ENCODE data around the gene IL12RB1. TPM values are rescaled to one million over a fixed set of nuclear protein-coding genes. Genes with fewer than 3 reads are reported as not detected.

Gene IL12RB1
- total and polyA plus RNA-seq, 12 donors: 0.28 to 7.4 (median 1.8) TPM; not detected in 1

DNA sequence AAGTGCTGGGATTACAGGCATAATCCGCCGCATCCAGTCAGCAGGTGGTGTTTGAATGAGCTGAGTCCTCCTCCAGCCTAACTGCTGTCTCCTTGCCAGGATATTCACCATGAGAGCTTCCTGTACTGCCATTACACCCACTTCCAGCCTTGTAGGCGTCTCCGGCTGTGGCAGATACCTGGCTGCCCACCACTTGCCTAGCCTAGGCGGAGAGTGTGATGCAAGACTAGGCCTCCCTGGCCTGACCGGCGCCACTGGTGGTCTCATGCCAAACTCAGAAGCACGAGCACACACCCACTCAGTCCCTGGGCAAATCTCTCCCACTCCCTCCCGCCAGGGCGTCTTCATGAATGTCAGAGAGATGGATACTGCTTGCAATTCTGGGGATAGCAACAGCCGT lies 16.6 kb downstream of the IL12RB1 start:
- intact Hi-C loops (cut with DNase I): no loop called here
- TF ChIP-seq CTCF (IDR thresholded peaks at IDR 0.05) (no peak), POLR2A (IDR thresholded peaks at IDR 0.05) (no peak)
- WGBS, 4 donors: 67 to 83% (median 80%) methylated on average over 5 to 11 of the region's 11 CpGs
- no peaks in the 10 kb centered on the region for H3K36me3 ChIP-seq (replicated peaks in 1 of 2)
- H3K27ac ChIP-seq: no peak overlapping the region
- H3K9me3 ChIP-seq (replicated peaks in 1 of 3): no peaks in the 10 kb centered on the region
- no peaks in the 10 kb centered on the region for H3K27me3 ChIP-seq
- no peak overlapping the region for H3K4me3 ChIP-seq
- no peak for DNase-seq
- no peaks in the 10 kb centered on the region for H3K4me1 ChIP-seq (replicated peaks in 1 of 2)

DNA sequence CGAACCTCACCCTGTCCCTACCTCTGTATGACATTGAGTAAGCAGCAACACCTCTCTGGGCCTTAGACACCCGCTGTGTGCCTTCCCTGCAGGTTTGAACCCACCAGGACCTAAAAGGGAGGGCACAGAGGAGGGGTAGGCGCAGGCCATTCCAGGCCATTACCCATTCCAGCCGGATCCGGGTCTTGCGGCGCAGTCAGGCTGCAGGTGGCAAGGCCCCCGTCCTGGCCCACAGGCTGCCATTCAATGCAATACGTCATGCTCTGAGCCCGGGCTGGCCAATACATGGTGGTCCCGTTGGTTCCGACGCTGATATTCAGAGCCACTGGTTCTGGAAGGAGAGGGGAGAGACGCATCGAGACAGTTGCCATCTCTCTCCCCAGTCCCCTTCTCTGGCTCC lies 17.4 kb downstream of the IL12RB1 start:
- no peak overlapping the region for H3K27ac ChIP-seq
- no peaks in the 10 kb centered on the region for H3K27me3 ChIP-seq
- H3K9me3 ChIP-seq (replicated peaks in 1 of 3): no peaks in the 10 kb centered on the region
- TF ChIP-seq POLR2A (IDR thresholded peaks at IDR 0.05) (no peak), CTCF (IDR thresholded peaks at IDR 0.05) (no peak)
- DNase-seq: no peak
- WGBS, 4 donors: 76 to 90% (median 84%) methylated on average over 4 to 15 of the region's 15 CpGs
- H3K4me3 ChIP-seq: no peak overlapping the region
- H3K4me1 ChIP-seq (replicated peaks in 1 of 2): no peaks in the 10 kb centered on the region
- H3K36me3 ChIP-seq (replicated peaks in 1 of 2): no peaks in the 10 kb centered on the region
- intact Hi-C loops (cut with DNase I): loop anchor here in 1 of 2 donors (10.0 kb wide), 1 partner anchor 125 kb away; no protein-coding TSS in a partner anchor

DNA sequence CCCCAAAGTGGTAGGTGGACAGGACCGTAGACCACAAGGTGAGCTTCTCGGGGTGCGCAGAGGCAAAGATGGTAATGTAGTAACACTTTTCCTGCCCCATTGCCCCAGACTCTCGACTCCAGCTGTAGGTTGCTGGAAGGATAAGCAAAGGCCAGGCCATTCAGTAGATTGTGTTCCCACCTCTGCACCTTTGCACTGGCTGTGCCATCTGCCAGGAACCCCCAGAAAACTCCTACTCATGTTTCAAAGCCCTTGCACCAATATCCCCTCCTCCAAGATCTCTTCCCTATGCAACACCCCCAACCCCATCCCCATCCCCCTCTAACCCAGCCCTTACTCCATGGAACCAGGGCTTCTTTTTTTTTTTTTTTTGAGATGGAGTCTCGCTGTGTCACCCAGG lies 18.3 kb downstream of the IL12RB1 start:
- 85 to 96% (median 87%) methylated on average over 5 of the region's 5 CpGs for WGBS, 4 donors
- no peak for TF ChIP-seq CTCF (IDR thresholded peaks at IDR 0.05)
- TF ChIP-seq POLR2A (IDR thresholded peaks at IDR 0.05): no peak
- Histone ChIP-seq H3K9me3 (replicated peaks in 1 of 3) (no peaks in the 10 kb centered on the region), H3K27ac (no peak overlapping the region), H3K4me3 (no peak overlapping the region), H3K27me3 (no peaks in the 10 kb centered on the region), H3K4me1 (replicated peaks in 1 of 2) (no peaks in the 10 kb centered on the region), H3K36me3 (replicated peaks in 1 of 2) (no peaks in the 10 kb centered on the region)
- DNase-seq: no peak
- intact Hi-C loops (cut with DNase I): loop anchor here in 1 of 2 donors (10.0 kb wide), 1 partner anchor 124 kb away; no protein-coding TSS in a partner anchor

- no peak overlapping the region for H3K4me3 ChIP-seq
- H3K27me3 ChIP-seq: no peaks in the 10 kb centered on the region
- H3K36me3 ChIP-seq (replicated peaks in 1 of 2): no peaks in the 10 kb centered on the region
- no peaks in the 10 kb centered on the region for H3K4me1 ChIP-seq (replicated peaks in 1 of 2)
- no peaks in the 10 kb centered on the region for H3K9me3 ChIP-seq (replicated peaks in 1 of 3)
- no peak overlapping the region for H3K27ac ChIP-seq
- DNase-seq: no peak
- WGBS, 4 donors: 82 to 100% (median 86%) methylated on average over 1 of the region's 1 CpG; no CpG with 5 or more reads in 1 of the 4 donors
- no peak for TF ChIP-seq POLR2A (IDR thresholded peaks at IDR 0.05)
- no peak for TF ChIP-seq CTCF (IDR thresholded peaks at IDR 0.05)
- intact Hi-C loops (cut with DNase I): loop anchor here in 1 of 2 donors (10.0 kb wide), 1 partner anchor 120 kb away; no protein-coding TSS in a partner anchor
Observed at GRCh38 chr19:18065173-18065495, 21.6 kb downstream of the IL12RB1 start.

All from adrenal gland (tissue), 12 donors.